ENCODE data around the gene RAB5IF. TPM values are rescaled to one million over a fixed set of nuclear protein-coding genes. Genes with fewer than 3 reads are reported as not detected.

The RAB5IF gene
- total and polyA plus RNA-seq, 2 of the 4 experiments (the other 2 are of a cell fraction): 74.0 to 93.1 TPM

GRCh38 chr20:36606158-36607066 lies 833 bp downstream of the RAB5IF start:
- Histone ChIP-seq H3K4me1 (ENCODE audit: control insufficient read depth, insufficient read depth, low read length) (peaks cover 4% of the 10 kb centered on the region; the same call in 1 of the 2 replicates), H3K9me3 (ENCODE audit: control insufficient read depth, insufficient read depth, low read length) (no peaks in the 10 kb centered on the region), H3K56ac (ENCODE audit: extremely low read depth, insufficient read depth, low read length) (peak overlapping the region; percentile 55), H3K23ac (ENCODE audit: low read depth, low read length) (0 out of 2 replicates have a peak overlapping the region, but pooled peaks have one; percentile 60), H3K27me3 (ENCODE audit: control insufficient read depth, insufficient read depth, low read length) (no peaks in the 10 kb centered on the region), H2AK5ac (ENCODE audit: low read depth, low read length) (peak overlapping the region; percentile 54; the same call in 1 of the 2 replicates), H3K9me1 (ENCODE audit: insufficient read depth, low read length) (peaks cover 8% of the 10 kb centered on the region; the same call in 1 of the 2 replicates), H3K4me2 (ENCODE audit: low read depth, low read length) (peak overlapping the region; percentile 99), H3K27ac (ENCODE audit: insufficient read depth, low read length) (peak overlapping the region; percentile 55), H4K20me1 (ENCODE audit: insufficient read depth, low read length) (peaks cover 11% of the 10 kb centered on the region; the same call in 1 of the 2 replicates), H4K5ac (ENCODE audit: low read depth, low read length) (no peak overlapping the region), H3K9ac (ENCODE audit: low read depth, low read length) (peak overlapping the region; percentile 84), H4K8ac (ENCODE audit: low read depth in 2 of 2, low read length in 2 of 2) (peak overlapping the region; percentile 46 to 59; a peak in 2 of 4 replicates), H2BK15ac (ENCODE audit: low read depth, low read length) (no peak overlapping the region), H3K79me1 (ENCODE audit: low read depth in 1 of 2, low read length in 2 of 2) (peaks cover 9 to 30% of the 10 kb centered on the region in 2 experiments; a peak in 3 of 4 replicates), H3K4ac (ENCODE audit: low read depth, low read length) (peak overlapping the region; percentile 24), H4K91ac (ENCODE audit: insufficient read depth, low read depth, low read length) (no peak overlapping the region), H3K36me3 (ENCODE audit: control insufficient read depth, insufficient read depth, low read length) (peaks cover 21% of the 10 kb centered on the region), H2AK9ac (replicated peaks; ENCODE audit: low read depth, low read length, poor library complexity) (peak overlapping the region; percentile 73), H3K18ac (ENCODE audit: low read depth, low read length) (no peak overlapping the region), H2BK20ac (ENCODE audit: low read depth, low read length) (no peak overlapping the region), H3K14ac (replicated peaks; ENCODE audit: low read depth, low read length) (peak overlapping the region; percentile 31; the same call in 1 of the 2 replicates), H3K4me3 (ENCODE audit: insufficient read depth, low read depth, low read length) (peak overlapping the region; percentile 84), H2BK5ac (ENCODE audit: low read depth, low read length, poor library complexity, severe bottlenecking) (peak overlapping the region; percentile 49), H2AFZ (replicated peaks; ENCODE audit: low read length, poor library complexity) (peak overlapping the region; percentile 92), H2BK120ac (ENCODE audit: low read depth, low read length) (no peak overlapping the region)
- no peak; the same call in 1 of the 2 replicates for ATAC-seq (ENCODE audit: low read depth)
- in situ Hi-C loops (cut with MboI; ENCODE audit: low sequenced_read_pairs): no loop called here
- TF ChIP-seq CEBPB (IDR thresholded peaks at IDR 0.05; ENCODE audit: low read depth, low read length) (peak; percentile 44; the same call in 1 of the 2 replicates), RCOR1 (IDR thresholded peaks at IDR 0.05; ENCODE audit: insufficient replicate concordance, low read length) (no peak), NFE2L2 (IDR thresholded peaks at IDR 0.05; ENCODE audit: low read depth, low read length) (peak; percentile 81), MAZ (IDR thresholded peaks at IDR 0.05; ENCODE audit: borderline replicate concordance, low read depth, low read length) (no peak)
- DNase-seq: peak; percentile 21
- ChIA-PET CTCF (interaction anchor here (0.7 to 1.4 kb wide), 3 partner anchors 26 to 485 kb away, joined by 3 to 6 read pairs (median 3); no protein-coding TSS in a partner anchor), POLR2A (ENCODE audit: unreplicated experiment) (no interaction called here)
- 3% methylated on average over 5 of the region's 31 CpGs; no CpG with 5 or more reads in 1 of the 2 experiments for WGBS, 2 experiments (ENCODE audit: extremely low coverage in 2 of 2, insufficient read length in 1 of 2)
- dilution Hi-C loops (cut with HindIII; ENCODE audit: low sequenced_read_pairs, unreplicated experiment): no loop called here
- no TSS peak for BruUV-seq (replicated peaks)
- intact Hi-C loops (cut with micrococcal nuclease): no loop called here
